Measurements from ENCODE around the gene IRF6.

- TF ChIP-seq CTCF (conservative IDR thresholded peaks at IDR 0.05; ENCODE audit: low read length) (no peak), EZH2phosphoT487 (IDR thresholded peaks at IDR 0.05; ENCODE audit: borderline replicate concordance, low read depth, low read length) (no peak)
These were observed 4.7 kb downstream of the IRF6 start for GRCh38 chr1:209800984-209801834.

Measured in OCI-LY7 (cell line).